H9 (cell line): ENCODE measurements around the gene SP8. TPM values are rescaled to one million over a fixed set of nuclear protein-coding genes. Genes with fewer than 3 reads are reported as not detected.

Experiments
- DNase-seq: peaks from one replicate; pipeline ENCODE4 v3.0.0-alpha.2; 2017
- H2AFZ ChIP-seq: one replicate; pipeline ENCODE4 v1.6.1; 2013; ENCODE audit warnings: mild to moderate bottlenecking, low read length, control low read depth, moderate library complexity
- H2AK5ac ChIP-seq: 2 replicates; pipeline ENCODE4 v1.6.1; 2013; ENCODE audit warnings: low read length, control low read depth, mixed read lengths; ENCODE audit not compliant: insufficient read length
- H2BK120ac ChIP-seq: one replicate; pipeline ENCODE4 v1.6.1; 2013; ENCODE audit warnings: low read depth, mild to moderate bottlenecking, low read length, control low read depth, inconsistent platforms; ENCODE audit not compliant: poor library complexity, severe bottlenecking
- H2BK12ac ChIP-seq: 2 replicates; pipeline ENCODE4 v1.6.1; 2013; ENCODE audit warnings: low read length, control low read depth, mixed read lengths, low read depth; ENCODE audit not compliant: insufficient read length
- H2BK15ac ChIP-seq: 2 replicates; pipeline ENCODE4 v1.6.1; 2013; ENCODE audit warnings: low read depth, low read length, control low read depth
- H2BK20ac ChIP-seq: one replicate; pipeline ENCODE4 v1.6.1; 2013; ENCODE audit warnings: low read depth, mild to moderate bottlenecking, low read length, control low read depth, inconsistent platforms; ENCODE audit not compliant: poor library complexity, severe bottlenecking
- H2BK5ac ChIP-seq: 2 replicates; pipeline ENCODE4 v1.6.1; 2013; ENCODE audit warnings: low read length, control low read depth, mixed read lengths; ENCODE audit not compliant: insufficient read length
- H3K14ac ChIP-seq: 2 replicates; pipeline ENCODE4 v1.6.1; 2013; ENCODE audit warnings: low read length, control low read depth; ENCODE audit not compliant: insufficient read depth
- H3K18ac ChIP-seq: 2 replicates; pipeline ENCODE4 v1.6.1; 2013; ENCODE audit warnings: low read depth, mild to moderate bottlenecking, mixed read lengths, low read length, control low read depth; ENCODE audit not compliant: insufficient read length
- H3K23ac ChIP-seq: 2 replicates; pipeline ENCODE4 v1.6.1; 2013; ENCODE audit warnings: low read length, control low read depth, mixed read lengths, low read depth; ENCODE audit not compliant: insufficient read length
- H3K23me2 ChIP-seq: 2 replicates; pipeline ENCODE4 v1.6.1; 2013; ENCODE audit warnings: low read depth, mild to moderate bottlenecking, mixed read lengths, low read length, control low read depth; ENCODE audit not compliant: insufficient read length, poor library complexity, severe bottlenecking
- H3K27ac ChIP-seq: 2 replicates; pipeline ENCODE4 v1.5.1; 2013; ENCODE audit warnings: low read length, control low read depth, mixed read lengths, low read depth; ENCODE audit not compliant: insufficient read length
- H3K27me3 ChIP-seq: 2 replicates; pipeline ENCODE4 v1.6.1; 2013; ENCODE audit warnings: low read length, control low read depth, inconsistent platforms; ENCODE audit not compliant: insufficient read depth
- H3K4ac ChIP-seq: 2 replicates; pipeline ENCODE4 v1.6.1; 2013; ENCODE audit warnings: low read depth, mild to moderate bottlenecking, control low read depth, inconsistent platforms, low read length, moderate library complexity
- H3K4me1 ChIP-seq: 2 replicates; pipeline ENCODE4 v1.6.1; 2013; ENCODE audit warnings: low read length, control low read depth, inconsistent platforms; ENCODE audit not compliant: insufficient read depth
- H3K4me2 ChIP-seq: 2 replicates; pipeline ENCODE4 v1.6.1; 2013; ENCODE audit warnings: low read length, control low read depth, mixed read lengths; ENCODE audit not compliant: insufficient read length, insufficient read depth
- H3K56ac ChIP-seq: 2 replicates; pipeline ENCODE4 v1.6.1; 2013; ENCODE audit warnings: low read depth, mild to moderate bottlenecking, mixed read lengths, low read length, control low read depth; ENCODE audit not compliant: insufficient read length
- H3K79me1 ChIP-seq: 2 replicates; pipeline ENCODE4 v1.6.1; 2013; ENCODE audit warnings: low read depth, mild to moderate bottlenecking, moderate library complexity, low read length, control low read depth, inconsistent platforms; ENCODE audit not compliant: insufficient read depth, poor library complexity, severe bottlenecking
- H3K79me2 ChIP-seq: 2 replicates; pipeline ENCODE4 v1.6.1; 2013; ENCODE audit warnings: low read length, control low read depth, inconsistent platforms; ENCODE audit not compliant: insufficient read depth
- H3K9ac ChIP-seq: 2 replicates; pipeline ENCODE4 v1.6.1; 2013; ENCODE audit warnings: low read length, control low read depth, mixed read lengths; ENCODE audit not compliant: insufficient read length; ENCODE audit errors: extremely low read depth
- H3K9me3 ChIP-seq: one replicate; pipeline ENCODE4 v1.6.1; 2013; ENCODE audit warnings: low read depth, low read length, inconsistent platforms; ENCODE audit not compliant: control insufficient read depth
- H3T11ph ChIP-seq: one replicate; pipeline ENCODE4 v1.6.1; 2013; ENCODE audit warnings: mild to moderate bottlenecking, low read length, control low read depth, inconsistent platforms
- H4K20me1 ChIP-seq: one replicate; pipeline ENCODE4 v1.6.1; 2013; ENCODE audit not compliant: control insufficient read depth, insufficient read length, insufficient read depth
- H4K5ac ChIP-seq: 2 replicates; pipeline ENCODE4 v1.6.1; 2013; ENCODE audit warnings: low read depth, mild to moderate bottlenecking, mixed read lengths, low read length, control low read depth; ENCODE audit not compliant: insufficient read length
- H4K8ac ChIP-seq: replicated peaks from 2 replicates; pipeline ENCODE4 v1.6.1; 2013; ENCODE audit warnings: low read length, control low read depth, mixed read lengths, low read depth; ENCODE audit not compliant: insufficient read length
- H4K91ac ChIP-seq: 2 replicates; pipeline ENCODE4 v1.6.1; 2013; ENCODE audit warnings: low read depth, mild to moderate bottlenecking, moderate library complexity, mixed read lengths, low read length, control low read depth; ENCODE audit not compliant: insufficient read length
- H3K27ac Mint-ChIP-seq, 3 experiments: 2 replicates in 2 of 3; 3 replicates in 1 of 3; pipeline ENCODE4 v1.8.0; 2020 to 2021; ENCODE audit warnings: mixed read lengths in 3 of 3, mild to moderate bottlenecking in 1 of 3, moderate library complexity in 1 of 3
- H3K27me3 Mint-ChIP-seq: 2 replicates; pipeline ENCODE4 v1.8.0; 2021; ENCODE audit warnings: low read depth, mild to moderate bottlenecking, moderate library complexity, mixed read lengths
- H3K36me3 Mint-ChIP-seq, 3 experiments: 2 replicates in 2 of 3; 3 replicates in 1 of 3; pipeline ENCODE4 v1.8.0; 2020 to 2021; ENCODE audit warnings: low read depth in 3 of 3, mixed read lengths in 3 of 3; ENCODE audit not compliant: insufficient read depth in 1 of 3
- H3K4me1 Mint-ChIP-seq, 2 experiments: 2 replicates each; pipeline ENCODE4 v1.8.0; 2020; ENCODE audit warnings: mixed read lengths in 2 of 2
- H3K4me3 Mint-ChIP-seq, 2 experiments: 2 replicates in 1 of 2; 3 replicates in 1 of 2; pipeline ENCODE4 v1.8.0; 2020 to 2021; ENCODE audit warnings: mild to moderate bottlenecking in 2 of 2, mixed read lengths in 2 of 2, moderate library complexity in 1 of 2
- H3K9me3 Mint-ChIP-seq, 2 experiments: 2 replicates in 1 of 2; 3 replicates in 1 of 2; pipeline ENCODE4 v1.8.0; 2020; ENCODE audit warnings: mild to moderate bottlenecking in 2 of 2, mixed read lengths in 2 of 2, moderate library complexity in 1 of 2
- CTCF ChIP-seq: fragments of 200-600 bp; sonication (generic); conservative IDR thresholded peaks from 3 replicates; pipeline ENCODE4 v1.8.0; 2021; ENCODE audit warnings: antibody characterized with exemption, mild to moderate bottlenecking
- total RNA-seq: library from RNA; stranded (reverse); gene quantifications from 2 replicates; pipeline ENCODE4 v1.2.1, GENCODE V29; 2021

The SP8 gene
- total RNA-seq, 1 experiment from 2014 or later = 3.5 TPM

- H3K27ac Mint-ChIP-seq = no peak overlapping the region; a peak in 2 of 7 replicates
Observed at GRCh38 chr7:20831451-20831850, 44.8 kb upstream of the SP8 start.

More at GRCh38 chr7:20831451-20831850, 44.8 kb upstream of the SP8 start:
- H3K79me2 ChIP-seq = no peaks in the 10 kb centered on the region
- H4K91ac ChIP-seq = no peak overlapping the region
- no peak overlapping the region for H3T11ph ChIP-seq
- H3K4me2 ChIP-seq = no peak overlapping the region
- no peaks in the 10 kb centered on the region for H3K27me3 ChIP-seq
- H2BK5ac ChIP-seq = no peak overlapping the region
- no peak for DNase-seq
- no peak for TF ChIP-seq CTCF
- no peak overlapping the region for H3K14ac ChIP-seq
- no peak overlapping the region for H3K56ac ChIP-seq
- no peak overlapping the region for H3K9ac ChIP-seq
- no peak overlapping the region for H4K5ac ChIP-seq
- H3K27ac ChIP-seq = no peak overlapping the region
- Mint-ChIP-seq H3K36me3 (no peaks in the 10 kb centered on the region; a peak in 1 of 7 replicates), H3K4me3 (no peak overlapping the region), H3K27me3 (no peaks in the 10 kb centered on the region), H3K9me3 (no peaks in the 10 kb centered on the region), H3K4me1 (peaks cover 38 to 45% of the 10 kb centered on the region in 2 experiments)
- no peak overlapping the region for H4K8ac ChIP-seq
- H2BK20ac ChIP-seq = no peak overlapping the region
- peaks cover 5% of the 10 kb centered on the region; the same call in 1 of the 2 replicates for H3K4me1 ChIP-seq
- no peak overlapping the region for H3K23ac ChIP-seq
- no peaks in the 10 kb centered on the region for H3K79me1 ChIP-seq
- no peaks in the 10 kb centered on the region for H3K23me2 ChIP-seq
- no peaks in the 10 kb centered on the region for H4K20me1 ChIP-seq
- no peak overlapping the region for H2AFZ ChIP-seq
- no peaks in the 10 kb centered on the region for H3K9me3 ChIP-seq
- H3K4ac ChIP-seq = no peak overlapping the region
- H3K18ac ChIP-seq = no peak overlapping the region
- H2BK120ac ChIP-seq = no peak overlapping the region
- no peak overlapping the region for H2AK5ac ChIP-seq
- H2BK15ac ChIP-seq = no peak overlapping the region
- H2BK12ac ChIP-seq = no peak overlapping the region
